Activated CD4-positive, alpha-beta T cell treated with anti-CD3 and anti-CD28 coated beads, Interleukin-2, amount 50 U/mL, for 48 hours (primary cell): ENCODE measurements around the gene JSRP1.
A peak's percentile ranks its signal among the peaks of the same experiment; 100 is the strongest.

Source experiments
- DNase-seq, 2 experiments: peaks; one replicate each; pipeline ENCODE4 v3.0.0-alpha.2; 2020

Gene JSRP1

GRCh38 chr19:2266183-2266993, 10.2 kb upstream of the JSRP1 start:
- DNase-seq: peak; percentile 48 to 56

- peak; percentile 74 to 78 for DNase-seq
Observed at GRCh38 chr19:2261438-2262172, 5.4 kb upstream of the JSRP1 start.

- no peak for DNase-seq
Observed at GRCh38 chr19:2260341-2260805, 4.2 kb upstream of the JSRP1 start.

- DNase-seq: no peak
Observed at GRCh38 chr19:2259336-2259735, 3.1 kb upstream of the JSRP1 start.

DNA sequence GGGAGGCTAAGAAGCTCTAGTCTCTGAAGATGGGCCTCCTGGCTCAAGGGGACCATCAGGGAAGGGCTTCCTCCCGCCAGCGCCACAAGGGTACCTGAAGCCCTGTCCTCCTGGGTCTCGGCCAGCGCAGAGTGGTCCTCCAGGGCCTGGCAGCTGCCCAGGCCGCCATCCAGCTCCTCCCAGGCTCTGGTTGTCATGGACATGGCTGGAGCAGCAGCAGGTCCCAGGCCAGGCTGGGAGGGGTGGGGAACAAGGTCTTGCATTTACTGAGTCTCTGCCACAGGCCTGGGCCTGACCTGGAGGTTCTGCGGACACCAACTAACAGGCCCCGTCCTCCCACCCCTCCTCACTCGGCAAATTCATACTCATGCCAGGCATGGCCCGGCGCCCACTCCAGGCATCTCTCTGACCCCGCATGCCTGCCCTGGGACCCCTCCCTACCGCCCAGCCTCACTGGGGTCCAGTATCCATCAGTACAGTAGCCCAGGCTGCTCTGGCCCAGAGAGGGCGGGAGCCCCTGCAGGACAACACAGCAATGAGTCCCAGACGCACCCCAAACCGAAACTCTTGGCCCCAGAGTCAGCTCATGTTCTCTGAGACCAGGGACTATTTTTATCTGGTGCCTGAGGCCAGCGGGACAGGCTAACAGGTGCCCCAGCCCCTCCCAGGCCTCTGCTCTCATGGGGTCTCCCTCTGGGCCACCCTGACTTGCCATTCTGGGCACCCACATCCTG, 938 bp downstream of the JSRP1 start:
- DNase-seq: no peak

GRCh38 chr19:2254064-2254872, 1.9 kb downstream of the JSRP1 start:
- DNase-seq: no peak

- DNase-seq: peak in 1 of 2 experiments; percentile 55
Observed at GRCh38 chr19:2253106-2254063, 2.8 kb downstream of the JSRP1 start.

- peak in 1 of 2 experiments; percentile 29 for DNase-seq
Observed at GRCh38 chr19:2252797-2253105, 3.5 kb downstream of the JSRP1 start.

DNA sequence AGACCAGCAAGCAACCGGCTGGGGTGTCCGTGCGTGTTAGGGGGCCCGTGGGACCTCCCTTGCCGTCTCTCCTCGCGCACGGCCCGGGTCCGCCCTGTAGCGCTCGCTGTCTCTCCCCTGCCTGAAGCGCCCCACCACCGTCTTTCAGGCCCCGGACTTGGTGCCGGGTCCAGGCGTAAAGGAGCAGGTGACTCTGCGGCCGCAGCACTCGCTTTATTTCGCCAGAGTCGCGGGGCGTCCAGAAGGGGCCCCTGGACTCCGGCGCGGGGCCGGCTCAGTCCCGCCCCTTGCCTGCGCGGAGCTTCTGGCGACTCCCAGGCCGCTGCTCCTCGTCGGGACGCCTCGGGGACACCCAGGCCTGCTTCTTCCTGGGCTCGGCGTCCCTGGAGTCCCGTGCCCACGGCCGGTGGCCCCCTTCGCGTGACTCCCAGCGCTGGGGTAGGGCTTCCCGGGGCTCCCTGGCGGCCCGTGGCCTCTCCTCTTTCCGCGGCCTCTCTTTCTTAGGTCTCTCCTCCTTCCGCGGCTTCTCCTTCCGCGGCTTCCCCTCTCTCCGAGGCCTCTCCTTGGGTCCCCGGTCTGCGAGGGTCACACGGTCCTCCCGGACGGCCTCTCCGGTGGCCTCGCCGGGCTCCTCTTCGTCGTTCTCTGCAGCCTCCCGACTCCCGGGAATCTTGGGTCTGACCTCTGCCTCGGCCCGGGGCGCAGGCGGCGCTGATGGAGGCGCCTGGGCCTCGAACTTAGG, 4.0 kb downstream of the JSRP1 start:
- DNase-seq: peak in 1 of 2 experiments; percentile 26

DNA sequence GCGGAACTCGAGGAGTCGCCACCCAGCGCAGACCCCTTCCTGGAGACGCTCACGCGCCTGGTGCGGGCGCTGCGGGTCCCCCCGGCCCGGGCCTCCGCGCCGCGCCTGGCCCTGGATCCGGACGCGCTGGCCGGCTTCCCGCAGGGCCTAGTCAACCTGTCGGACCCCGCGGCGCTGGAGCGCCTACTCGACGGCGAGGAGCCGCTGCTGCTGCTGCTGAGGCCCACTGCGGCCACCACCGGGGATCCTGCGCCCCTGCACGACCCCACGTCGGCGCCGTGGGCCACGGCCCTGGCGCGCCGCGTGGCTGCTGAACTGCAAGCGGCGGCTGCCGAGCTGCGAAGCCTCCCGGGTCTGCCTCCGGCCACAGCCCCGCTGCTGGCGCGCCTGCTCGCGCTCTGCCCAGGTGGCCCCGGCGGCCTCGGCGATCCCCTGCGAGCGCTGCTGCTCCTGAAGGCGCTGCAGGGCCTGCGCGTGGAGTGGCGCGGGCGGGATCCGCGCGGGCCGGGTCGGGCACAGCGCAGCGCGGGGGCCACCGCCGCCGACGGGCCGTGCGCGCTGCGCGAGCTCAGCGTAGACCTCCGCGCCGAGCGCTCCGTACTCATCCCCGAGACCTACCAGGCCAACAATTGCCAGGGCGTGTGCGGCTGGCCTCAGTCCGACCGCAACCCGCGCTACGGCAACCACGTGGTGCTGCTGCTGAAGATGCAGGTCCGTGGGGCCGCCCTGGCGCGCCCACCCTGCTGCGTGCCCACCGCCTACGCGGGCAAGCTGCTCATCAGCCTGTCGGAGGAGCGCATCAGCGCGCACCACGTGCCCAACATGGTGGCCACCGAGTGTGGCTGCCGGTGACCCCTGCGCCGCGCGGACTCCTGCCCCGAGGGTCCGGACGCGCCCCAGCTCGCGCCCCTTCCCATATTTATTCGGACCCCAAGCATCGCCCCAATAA, 4.8 kb downstream of the JSRP1 start:
- peak in 1 of 2 experiments; percentile 32 for DNase-seq

DNA sequence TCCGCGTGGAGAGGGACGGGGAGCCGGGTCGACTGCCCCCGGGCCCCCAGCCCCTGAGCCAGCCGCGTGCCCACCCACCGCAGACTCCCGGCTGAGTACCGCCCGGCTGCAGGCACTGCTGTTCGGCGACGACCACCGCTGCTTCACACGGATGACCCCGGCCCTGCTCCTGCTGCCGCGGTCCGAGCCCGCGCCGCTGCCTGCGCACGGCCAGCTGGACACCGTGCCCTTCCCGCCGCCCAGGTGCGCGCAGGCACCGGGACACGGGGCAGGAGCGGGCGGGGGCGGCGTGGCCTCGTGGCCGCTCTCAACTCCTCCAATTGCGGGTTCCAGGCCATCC, 5.5 kb downstream of the JSRP1 start:
- no peak for DNase-seq

GRCh38 chr19:2249880-2250765, 6.1 kb downstream of the JSRP1 start:
- peak in 1 of 2 experiments; percentile 41 for DNase-seq

DNA sequence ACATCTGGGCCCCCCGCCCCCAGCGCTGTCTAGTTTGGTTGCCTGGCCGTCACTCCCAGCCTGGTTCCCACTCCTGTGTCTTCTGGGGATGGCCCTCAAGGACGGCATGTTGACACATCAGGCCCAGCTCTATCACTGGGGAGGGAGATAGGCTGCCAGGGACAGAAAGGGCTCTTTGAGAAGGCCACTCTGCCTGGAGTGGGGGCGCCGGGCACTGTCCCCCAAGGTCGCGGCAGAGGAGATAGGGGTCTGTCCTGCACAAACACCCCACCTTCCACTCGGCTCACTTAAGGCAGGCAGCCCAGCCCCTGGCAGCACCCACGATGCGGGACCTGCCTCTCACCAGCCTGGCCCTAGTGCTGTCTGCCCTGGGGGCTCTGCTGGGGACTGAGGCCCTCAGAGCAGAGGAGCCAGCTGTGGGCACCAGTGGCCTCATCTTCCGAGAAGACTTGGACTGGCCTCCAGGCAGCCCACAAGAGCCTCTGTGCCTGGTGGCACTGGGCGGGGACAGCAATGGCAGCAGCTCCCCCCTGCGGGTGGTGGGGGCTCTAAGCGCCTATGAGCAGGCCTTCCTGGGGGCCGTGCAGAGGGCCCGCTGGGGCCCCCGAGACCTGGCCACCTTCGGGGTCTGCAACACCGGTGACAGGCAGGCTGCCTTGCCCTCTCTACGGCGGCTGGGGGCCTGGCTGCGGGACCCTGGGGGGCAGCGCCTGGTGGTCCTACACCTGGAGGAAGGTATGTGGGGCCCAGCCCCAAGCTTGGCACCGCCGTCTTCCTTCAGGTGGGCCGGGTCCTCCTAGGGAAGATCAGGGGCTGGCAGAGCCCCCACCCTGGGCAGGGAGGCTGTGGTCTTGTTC, 7.0 kb downstream of the JSRP1 start, which contains the start of gene AMH:
TSS of gene AMH (plus strand) at position 314 of the 857 bp plus-strand sequence. CDS start at position 324, 10 bp downstream.
- DNase-seq: no peak

DNA sequence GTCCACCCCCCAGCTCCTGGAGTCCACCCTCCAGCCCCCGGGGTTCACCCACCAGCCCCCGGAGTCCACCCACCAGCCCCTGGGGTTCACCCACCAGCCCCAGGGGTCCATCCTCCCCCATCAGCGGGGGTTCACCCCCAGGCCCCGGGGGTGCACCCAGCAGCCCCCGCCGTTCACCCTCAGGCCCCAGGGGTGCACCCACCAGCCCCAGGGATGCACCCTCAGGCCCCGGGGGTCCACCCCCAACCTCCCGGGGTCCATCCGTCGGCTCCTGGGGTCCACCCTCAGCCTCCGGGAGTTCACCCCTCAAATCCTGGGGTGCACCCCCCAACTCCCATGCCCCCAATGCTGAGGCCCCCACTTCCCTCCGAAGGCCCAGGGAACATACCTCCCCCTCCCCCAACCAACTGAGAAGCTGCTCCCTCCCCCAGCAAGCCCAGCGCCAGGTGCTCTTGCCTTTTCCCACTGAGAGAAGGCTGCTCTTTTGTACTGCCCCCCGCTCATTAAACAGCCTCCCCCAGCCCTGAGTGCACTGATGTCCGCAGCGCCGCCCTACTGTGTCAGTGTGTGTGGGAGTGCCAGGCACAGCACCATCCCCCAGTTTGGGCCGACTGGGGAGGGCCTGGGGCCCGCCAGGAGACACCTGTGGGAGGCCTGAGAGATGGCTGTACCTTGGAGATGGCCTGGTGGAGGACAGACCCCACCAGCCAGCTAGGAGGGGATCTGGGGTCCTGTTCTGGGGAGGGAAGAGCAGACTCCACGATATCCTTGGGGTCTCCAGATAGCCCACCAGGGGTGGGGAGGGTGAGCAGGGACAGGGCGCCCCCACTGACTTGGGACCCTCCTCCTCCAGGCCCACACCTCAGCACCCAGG, 7.8 kb downstream of the JSRP1 start:
- DNase-seq: no peak

GRCh38 chr19:2247433-2248101, 8.7 kb downstream of the JSRP1 start:
- DNase-seq: no peak
